Thoracic aorta (tissue), 2 donors: ENCODE data around the gene TPRN. TPM values are rescaled to one million over a fixed set of nuclear protein-coding genes. Genes with fewer than 3 reads are reported as not detected.

Source experiments
- ATAC-seq: fragments of 150-250 bp; one replicate; pipeline ENCODE4 v1.8.0; 2017; ENCODE audit warnings: low read depth; ENCODE audit not compliant: insufficient number of reproducible peaks, low FRiP score
- DNase-seq: peaks from one replicate; pipeline ENCODE4 v3.0.0-alpha.2; 2020; ENCODE audit warnings: low spot score
- H3K27ac ChIP-seq, 2 donors: fragments of 200-600 bp; sonication (generic); 1 replicate in 1 of 2; 2 replicates in 1 of 2; pipeline ENCODE4 v1.5.1; 2016; ENCODE audit warnings: mild to moderate bottlenecking in 2 of 2, moderate library complexity in 2 of 2
- H3K27me3 ChIP-seq: fragments of 200-600 bp; sonication (generic); replicated peaks from 2 replicates; pipeline ENCODE4 v1.6.0; 2016; ENCODE audit warnings: mild to moderate bottlenecking; ENCODE audit not compliant: insufficient read depth
- H3K36me3 ChIP-seq: fragments of 200-600 bp; sonication (generic); one replicate; pipeline ENCODE4 v1.5.1; 2016
- H3K4me1 ChIP-seq, 2 donors: fragments of 200-600 bp; sonication (generic); 1 replicate in 1 of 2; 2 replicates in 1 of 2; pipeline versions ENCODE4 v1.5.1 to v1.6.0; 2016; ENCODE audit warnings: low read depth in 2 of 2, mild to moderate bottlenecking in 1 of 2; ENCODE audit not compliant: control insufficient read depth in 1 of 2
- H3K4me3 ChIP-seq: fragments of 200-600 bp; sonication (generic); 2 replicates; pipeline ENCODE4 v1.5.1; 2016; ENCODE audit warnings: mild to moderate bottlenecking
- H3K9me3 ChIP-seq: fragments of 200-600 bp; sonication (generic); 2 replicates; pipeline ENCODE4 v1.5.1; 2016
- CTCF ChIP-seq: fragments of 200-600 bp; sonication (generic); IDR thresholded peaks from one replicate; pipeline ENCODE4 v1.5.1; 2019; ENCODE audit warnings: antibody characterized with exemption
- total RNA-seq, 2 donors: library from RNA; depleted of rRNA; stranded (reverse); fragments of >200 nt; gene quantifications; one replicate each; pipeline versions ENCODE4 v1.1.0 to v1.2.3, GENCODE V29; 2016

Gene TPRN
- total RNA-seq, 2 donors from 2014 or later = 4.7 to 5.6 TPM

DNA sequence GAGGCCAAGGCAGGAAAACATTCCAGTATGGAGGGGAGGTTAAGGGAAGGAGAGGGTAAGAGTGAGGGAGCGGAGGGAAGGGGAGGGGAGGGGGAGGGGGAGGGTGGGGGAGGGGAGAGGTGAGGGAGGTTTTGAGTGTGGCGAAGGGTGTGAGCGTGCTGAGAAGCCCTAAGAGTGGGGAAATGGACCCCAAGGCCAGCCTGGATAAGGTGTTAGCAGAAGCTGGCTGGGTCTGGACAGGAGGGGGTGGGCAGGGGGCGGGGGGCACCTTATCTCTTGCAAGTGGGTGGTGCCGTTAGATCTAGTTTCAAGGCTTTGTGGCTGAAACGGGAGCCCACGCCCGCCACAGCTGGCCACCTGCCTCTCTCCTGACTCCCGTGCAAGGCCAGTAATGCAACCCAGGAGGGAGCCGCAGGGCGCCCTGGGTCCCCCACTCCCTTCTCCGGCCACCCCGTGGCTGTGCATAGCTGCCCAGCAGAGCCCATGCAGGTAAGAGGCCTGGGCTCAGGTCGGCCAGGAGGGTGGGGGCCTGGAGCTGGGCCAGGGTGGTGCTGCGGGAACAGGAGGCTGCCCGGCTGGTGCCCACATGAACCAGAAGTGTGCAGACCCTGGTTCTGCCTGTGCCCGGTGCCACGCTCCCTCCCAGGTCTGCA, 27.4 kb upstream of the TPRN start:
- no peak for TF ChIP-seq CTCF
- H3K27me3 ChIP-seq = no peaks in the 10 kb centered on the region
- no peak overlapping the region for H3K27ac ChIP-seq
- H3K36me3 ChIP-seq = no peaks in the 10 kb centered on the region
- H3K9me3 ChIP-seq = no peaks in the 10 kb centered on the region
- peaks cover under 1 to 8% of the 10 kb centered on the region in 2 donors for H3K4me1 ChIP-seq
- ATAC-seq (no peak), DNase-seq (no peak)
- no peak overlapping the region for H3K4me3 ChIP-seq

GRCh38 chr9:137227054-137227852, 26.7 kb upstream of the TPRN start, which contains the start of gene RNF224:
TSS of gene RNF224 (plus strand) at chr9:137227502. CDS start at chr9:137228336, 834 bp downstream.
- ATAC-seq (no peak), DNase-seq (no peak)
- no peak within 1 kb of the TSS for H3K27ac ChIP-seq
- H3K4me3 ChIP-seq = no peak within 1 kb of the TSS
- no peaks in the 10 kb centered on the region for H3K36me3 ChIP-seq
- H3K9me3 ChIP-seq = no peaks in the 10 kb centered on the region
- no peaks in the 10 kb centered on the region for H3K27me3 ChIP-seq
- TF ChIP-seq CTCF = peak; percentile 82
- peaks cover 7 to 15% of the 10 kb centered on the region in 2 donors for H3K4me1 ChIP-seq

DNA sequence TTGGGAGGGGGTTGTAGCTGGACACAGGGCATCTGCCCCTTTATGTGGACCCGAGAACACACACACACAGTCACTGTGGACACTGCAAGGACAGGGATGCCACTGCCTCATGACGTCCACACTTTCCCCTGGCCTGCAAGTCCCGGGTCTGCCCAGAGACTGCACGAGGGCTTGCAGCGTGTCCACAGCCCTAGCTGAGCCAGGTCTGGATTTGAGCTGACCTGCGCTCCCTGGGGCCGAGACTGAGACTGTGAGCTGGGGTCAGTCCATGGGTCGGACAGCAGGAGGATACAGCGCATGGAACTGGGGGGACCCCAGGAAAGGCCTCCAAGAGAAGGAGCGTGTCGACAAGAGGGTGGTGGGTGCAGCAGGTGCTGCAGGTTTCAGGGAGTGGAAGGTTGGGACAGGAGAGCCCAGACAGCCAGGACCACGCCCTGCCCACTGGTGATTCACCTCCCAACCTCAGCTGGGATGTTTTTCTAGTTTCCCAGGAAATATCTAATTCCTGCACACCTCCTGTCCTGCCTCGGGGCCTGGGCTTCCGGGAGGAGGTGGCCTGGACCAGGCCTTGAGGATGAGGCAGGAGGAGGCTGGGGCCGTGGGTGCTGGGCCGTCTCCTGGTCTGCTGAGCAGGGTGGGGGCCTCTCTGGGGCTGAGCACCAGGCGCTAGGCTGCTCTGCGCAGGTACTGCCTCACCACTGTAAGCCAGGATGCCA, 26.0 kb upstream of the TPRN start:
- ATAC-seq (no peak), DNase-seq (no peak)
- Histone ChIP-seq H3K27ac (no peak overlapping the region), H3K27me3 (no peaks in the 10 kb centered on the region), H3K9me3 (no peaks in the 10 kb centered on the region), H3K36me3 (no peaks in the 10 kb centered on the region), H3K4me1 (peaks cover 7 to 18% of the 10 kb centered on the region in 2 donors), H3K4me3 (no peak overlapping the region)
- no peak for TF ChIP-seq CTCF

DNA sequence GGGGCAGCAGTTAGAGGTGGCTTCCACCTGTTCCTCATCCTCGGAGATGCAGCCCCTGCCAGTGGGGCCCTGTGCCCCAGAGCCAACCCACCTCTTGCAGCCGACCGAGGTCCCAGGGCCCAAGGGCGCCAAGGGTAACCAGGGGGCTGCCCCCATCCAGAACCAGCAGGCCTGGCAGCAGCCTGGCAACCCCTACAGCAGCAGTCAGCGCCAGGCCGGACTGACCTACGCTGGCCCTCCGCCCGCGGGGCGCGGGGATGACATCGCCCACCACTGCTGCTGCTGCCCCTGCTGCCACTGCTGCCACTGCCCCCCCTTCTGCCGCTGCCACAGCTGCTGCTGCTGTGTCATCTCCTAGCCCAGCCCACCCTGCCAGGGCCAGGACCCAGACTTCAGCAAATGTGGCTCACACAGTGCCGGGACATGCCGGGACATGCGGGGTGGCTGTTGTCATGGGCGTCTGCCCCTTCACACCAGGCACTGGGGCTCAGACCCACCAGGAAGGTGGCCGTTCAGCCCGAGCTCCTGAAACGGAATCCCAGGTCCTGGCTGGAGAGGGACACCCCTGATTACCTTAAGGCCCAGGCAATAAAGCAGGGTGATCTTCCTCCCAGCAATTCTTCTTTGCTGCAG, 25.3 kb upstream of the TPRN start:
- no peak for ATAC-seq

More for the DNA sequence above, 25.3 kb upstream of the TPRN start:
- no peak overlapping the region for H3K4me3 ChIP-seq
- no peaks in the 10 kb centered on the region for H3K36me3 ChIP-seq
- no peak for DNase-seq
- H3K27ac ChIP-seq = no peak overlapping the region
- no peaks in the 10 kb centered on the region for H3K27me3 ChIP-seq
- H3K9me3 ChIP-seq = no peaks in the 10 kb centered on the region
- peaks cover 7 to 19% of the 10 kb centered on the region in 2 donors for H3K4me1 ChIP-seq
- no peak for TF ChIP-seq CTCF
